Heart left ventricle (tissue), 16 donors: Measurements from ENCODE around the gene INPP4B. TPM values are rescaled to one million over a fixed set of nuclear protein-coding genes. Genes with fewer than 3 reads are reported as not detected.

ENCODE experiments used
- ATAC-seq, 4 donors: fragments of 200-7000 bp; cut with Tn5 transposase; one replicate each; pipeline ENCODE4 v1.9.1; 2020 to 2022; ENCODE audit warnings: moderate library complexity in 4 of 4, mild to moderate bottlenecking in 3 of 4, moderate number of reproducible peaks in 1 of 4
- DNase-seq, 5 donors: peaks; one replicate each; pipeline ENCODE4 v3.0.0-alpha.2; 2020
- H3K27ac ChIP-seq, 12 donors: fragments of 200-600 bp; sonication (generic) in 4 of 12; one replicate each; pipeline versions ENCODE4 v1.5.0 to v1.8.0; 2016 to 2022; ENCODE audit warnings: mild to moderate bottlenecking in 2 of 12
- H3K27me3 ChIP-seq, 9 donors: fragments of 200-600 bp; sonication (generic) in 2 of 9; one replicate each; pipeline versions ENCODE4 v1.5.1 to v1.8.0; 2016 to 2022; ENCODE audit warnings: mild to moderate bottlenecking in 3 of 9
- H3K36me3 ChIP-seq, 9 donors: fragments of 200-600 bp; sonication (generic) in 2 of 9; one replicate each; pipeline versions ENCODE4 v1.5.0 to v1.8.0; 2018 to 2022; ENCODE audit warnings: mild to moderate bottlenecking in 2 of 9
- H3K4me1 ChIP-seq, 12 donors: fragments of 200-600 bp; sonication (generic) in 4 of 12; one replicate each; pipeline versions ENCODE4 v1.5.0 to v1.8.0; 2016 to 2022; ENCODE audit warnings: mild to moderate bottlenecking in 3 of 12
- H3K4me3 ChIP-seq, 12 donors: fragments of 200-600 bp; sonication (generic) in 4 of 12; one replicate each; pipeline versions ENCODE4 v1.5.0 to v1.8.0; 2017 to 2022; ENCODE audit warnings: mild to moderate bottlenecking in 9 of 12, moderate library complexity in 4 of 12
- H3K9me3 ChIP-seq, 12 donors: fragments of 200-600 bp; sonication (generic) in 4 of 12; one replicate each; pipeline versions ENCODE4 v1.5.0 to v1.8.0; 2016 to 2022; ENCODE audit warnings: mild to moderate bottlenecking in 1 of 12
- POLR2A ChIP-seq, 2 donors: fragments of 450-650 bp; IDR thresholded peaks; one replicate each; pipeline ENCODE4 v1.6.1; 2017; ENCODE audit warnings: antibody characterized with exemption in 2 of 2, mild to moderate bottlenecking in 2 of 2, moderate library complexity in 2 of 2
- WGBS, 4 donors: extraction: QIAGEN DNeasy Blood & Tissue Kit in 2 of 4; methylation state at CpG; one replicate each; pipeline versions ENCODE4 v1.1.5 to v1.1.7; 2013 to 2018; 5-methylcytosine and 5-hydroxymethylcytosine counted together
- intact Hi-C, 10 donors: fragments of 100-400 bp; cut with DNase I; formaldehyde crosslinking; loops; one replicate each; pipeline versions ENCODE4 v1.11.1 to v1.14.2; 2022
- polyA plus RNA-seq, 2 donors: library from polyadenylated mRNA; stranded (reverse); fragments of 200-250 nt; gene quantifications; one replicate each; pipeline ENCODE4 v1.2.3, GENCODE V29; 2013
- total RNA-seq, 9 donors: library from RNA; depleted of rRNA in 2 of 9; stranded (reverse); fragments of >200 nt in 2 of 9; fragmentation: NEBNext Ultra II Directional in 3 of 9; extraction: Animal tissue kit (Norgen Biotek cat#: 25700) in 3 of 9; gene quantifications; one replicate each; pipeline versions ENCODE4 v1.1.0 to v1.2.4, GENCODE V29; 2016 to 2023
- TF ChIP-seq, protein P1 (sequence below), 12 donors: fragments of 200-600 bp; sonication (generic) in 4 of 12; IDR thresholded peaks; one replicate each; pipeline versions ENCODE4 v1.5.0 to v1.8.0; 2018 to 2022; ENCODE audit warnings: antibody characterized with exemption in 12 of 12, mild to moderate bottlenecking in 5 of 12
- donor health status: ischemic (EF 13 %, LVEDD 7.1; RV severe dilation, severe dysfunction).
- donor health status: healthy with polysubstance abuse.
- donor health status: DM: no; HTN: yes; CAD: no.
- donor health status: DM: no; HTN: no; CAD: no.
- donor health status: ischemic (EF 25% LVEDD 6.9; RV normal size, moderate dysfunction).
- donor health status: ischemic (EF 25% LVEDD 5.7; RV mildly dilated, moderate dysfunction).
- donor health status: healthy.
- donor health status: DM: yes; HTN: yes; CAD: no.
- donor health status: ischemic (EF 35%, LVEDD 5.7; RV mildly dilated, moderate dysfunction).
- donor health status: nonischemic (EF 11% LVEDD 7.7; RV severe dilation, severe dysfunction).
- donor health status: DM: yes; HTN: yes; CAD: no.
- donor health status: PGD.
- donor health status: ischemic (EF 29% LVEDD 5.4; RV normal size, mild dysfunction).
- donor health status: nonischemic (EF 23%, LVEDD 6.1; RV moderate dilation, normal function).

The INPP4B gene
- total and polyA plus RNA-seq, 11 donors: 5.5 to 128 (median 39.1) TPM

DNA sequence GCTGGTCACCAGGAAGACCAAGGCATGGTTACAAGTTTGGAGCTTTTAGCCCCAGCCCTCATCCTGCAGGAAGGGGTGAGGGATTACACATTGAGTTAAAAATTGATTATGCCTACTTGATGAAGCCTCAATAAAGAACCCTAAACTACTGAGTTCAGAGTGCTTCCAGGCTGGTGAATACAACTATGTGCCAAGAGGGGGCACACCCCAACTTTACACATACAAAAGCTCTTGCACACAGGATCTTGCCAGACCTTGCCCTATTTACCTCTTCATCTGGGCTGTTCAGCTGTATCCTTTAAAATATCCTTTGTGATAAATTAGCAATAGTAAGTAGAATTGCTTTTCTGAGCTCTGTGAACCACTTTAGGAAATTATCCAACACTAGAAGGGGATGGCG lies 489.3 kb downstream of the INPP4B start:
- Histone ChIP-seq H3K9me3 (no peaks in the 10 kb centered on the region), H3K27me3 (no peaks in the 10 kb centered on the region), H3K4me1 (peaks cover 0 to 50% (median 35%) of the 10 kb centered on the region in 12 donors), H3K27ac (peak overlapping the region in 1 of 12 donors; percentile 58), H3K36me3 (no peaks in the 10 kb centered on the region), H3K4me3 (no peak overlapping the region)
- intact Hi-C loops: loop anchor here in 7 of 10 donors (5.0 to 10.0 kb wide), 6 partner anchors 46 to 488 kb away; partner anchors contain the start of gene INPP4B (in 4 of the 7)
- TF ChIP-seq, protein P1, sequence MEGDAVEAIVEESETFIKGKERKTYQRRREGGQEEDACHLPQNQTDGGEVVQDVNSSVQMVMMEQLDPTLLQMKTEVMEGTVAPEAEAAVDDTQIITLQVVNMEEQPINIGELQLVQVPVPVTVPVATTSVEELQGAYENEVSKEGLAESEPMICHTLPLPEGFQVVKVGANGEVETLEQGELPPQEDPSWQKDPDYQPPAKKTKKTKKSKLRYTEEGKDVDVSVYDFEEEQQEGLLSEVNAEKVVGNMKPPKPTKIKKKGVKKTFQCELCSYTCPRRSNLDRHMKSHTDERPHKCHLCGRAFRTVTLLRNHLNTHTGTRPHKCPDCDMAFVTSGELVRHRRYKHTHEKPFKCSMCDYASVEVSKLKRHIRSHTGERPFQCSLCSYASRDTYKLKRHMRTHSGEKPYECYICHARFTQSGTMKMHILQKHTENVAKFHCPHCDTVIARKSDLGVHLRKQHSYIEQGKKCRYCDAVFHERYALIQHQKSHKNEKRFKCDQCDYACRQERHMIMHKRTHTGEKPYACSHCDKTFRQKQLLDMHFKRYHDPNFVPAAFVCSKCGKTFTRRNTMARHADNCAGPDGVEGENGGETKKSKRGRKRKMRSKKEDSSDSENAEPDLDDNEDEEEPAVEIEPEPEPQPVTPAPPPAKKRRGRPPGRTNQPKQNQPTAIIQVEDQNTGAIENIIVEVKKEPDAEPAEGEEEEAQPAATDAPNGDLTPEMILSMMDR (IDR thresholded peaks at IDR 0.05): no peak
- TF ChIP-seq POLR2A (IDR thresholded peaks at IDR 0.05): no peak
- 92 to 100% (median 97%) methylated on average over 1 of the region's 1 CpG for WGBS, 4 donors
- no peak for DNase-seq
- ATAC-seq: no peak

DNA sequence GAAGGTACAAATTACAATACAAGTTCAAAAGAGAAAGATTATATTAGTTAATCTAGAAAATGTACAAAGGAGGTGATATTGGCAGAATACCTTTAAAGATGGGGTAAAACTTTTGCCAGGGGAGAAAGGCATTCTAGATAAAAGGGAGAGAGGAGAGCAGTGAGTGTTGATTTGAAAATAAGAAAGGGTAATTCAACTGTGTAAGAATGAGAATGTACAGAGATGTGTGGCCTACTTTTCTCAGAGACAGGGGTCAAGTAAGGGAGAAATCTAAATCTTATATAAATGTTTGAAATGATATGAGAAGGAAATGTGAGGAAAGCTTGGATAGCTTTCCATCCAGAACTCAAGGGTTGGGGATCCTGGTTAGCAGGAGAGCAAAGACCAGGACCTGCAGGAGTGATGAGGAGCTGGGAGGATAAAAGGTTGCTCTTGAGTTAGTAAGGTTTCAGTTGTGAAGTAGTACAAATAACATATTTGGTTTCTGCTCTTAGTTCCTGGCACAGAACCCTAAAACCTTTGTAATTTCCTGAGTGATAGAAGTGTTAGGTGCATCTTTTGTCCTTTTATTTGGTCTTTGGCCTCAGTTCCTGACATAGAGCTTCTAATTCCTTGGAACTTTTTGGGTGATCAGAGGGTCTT lies 489.9 kb downstream of the INPP4B start:
- Histone ChIP-seq H3K4me3 (no peak overlapping the region), H3K4me1 (peaks cover 0 to 56% (median 41%) of the 10 kb centered on the region in 12 donors), H3K27me3 (no peaks in the 10 kb centered on the region), H3K36me3 (no peaks in the 10 kb centered on the region), H3K27ac (peak overlapping the region in 2 of 12 donors; percentile 18 to 58), H3K9me3 (no peaks in the 10 kb centered on the region)
- DNase-seq: no peak
- TF ChIP-seq, protein P1 (IDR thresholded peaks at IDR 0.05): no peak
- TF ChIP-seq POLR2A (IDR thresholded peaks at IDR 0.05): no peak
- ATAC-seq: no peak
- intact Hi-C loops: loop anchor here in 7 of 10 donors (5.0 to 10.0 kb wide), 6 partner anchors 46 to 489 kb away; partner anchors contain the start of gene INPP4B (in 4 of the 7)

DNA sequence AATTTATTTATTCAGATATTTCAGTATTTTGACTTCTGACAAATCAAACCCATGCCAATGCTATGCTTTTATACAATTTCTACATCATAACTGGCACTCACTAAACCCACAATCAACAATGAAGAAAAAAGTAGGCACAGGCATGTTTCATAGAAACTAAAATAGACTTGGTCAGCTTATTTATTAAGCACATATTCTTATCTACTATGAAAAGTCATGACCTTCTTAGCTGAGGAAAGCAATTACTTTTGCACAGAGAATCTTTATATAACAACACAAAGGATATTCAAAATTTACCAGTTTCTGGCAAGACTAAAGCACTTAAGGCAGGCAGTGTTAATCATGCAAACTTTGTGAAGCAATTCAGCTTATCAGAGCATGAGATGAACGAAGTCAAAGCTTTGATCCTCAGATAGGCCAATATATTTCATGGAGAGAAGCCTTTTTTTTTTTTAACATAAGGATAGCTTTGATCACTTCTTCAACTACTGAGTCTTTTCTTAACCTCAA lies 490.6 kb downstream of the INPP4B start:
- ATAC-seq: no peak
- intact Hi-C loops: loop anchor here in 7 of 10 donors (5.0 to 10.0 kb wide), 6 partner anchors 47 to 489 kb away; partner anchors contain the start of gene INPP4B (in 4 of the 7)
- peak overlapping the region in 6 of 12 donors; percentile 18 to 58 (median 38) for H3K27ac ChIP-seq

More for the DNA sequence above, 490.6 kb downstream of the INPP4B start:
- no peak for DNase-seq
- H3K4me1 ChIP-seq: peaks cover 0 to 63% (median 48%) of the 10 kb centered on the region in 12 donors
- no peak overlapping the region for H3K4me3 ChIP-seq
- WGBS, 4 donors: 21 to 26% (median 24%) methylated on average over 1 of the region's 1 CpG
- no peaks in the 10 kb centered on the region for H3K27me3 ChIP-seq
- H3K36me3 ChIP-seq: no peaks in the 10 kb centered on the region
- no peak for TF ChIP-seq POLR2A (IDR thresholded peaks at IDR 0.05)
- TF ChIP-seq, protein P1 (IDR thresholded peaks at IDR 0.05): no peak
- no peaks in the 10 kb centered on the region for H3K9me3 ChIP-seq
